Kidney capillary endothelial cell (primary cell): ENCODE data around the gene GHRHR.

Source experiments
- DNase-seq: peaks from one replicate; pipeline ENCODE4 v3.0.0-alpha.2; 2018; ENCODE audit warnings: low spot score

GHRHR gene

GRCh38 chr7:31004393-31004792 lies 40.6 kb downstream of the GHRHR start:
- DNase-seq = no peak

- DNase-seq = no peak
These were observed 43.1 kb downstream of the GHRHR start for GRCh38 chr7:31006857-31007256.

GRCh38 chr7:31007634-31008033 lies 43.9 kb downstream of the GHRHR start:
- DNase-seq = no peak

- no peak for DNase-seq
These were observed 51.1 kb downstream of the GHRHR start for GRCh38 chr7:31014826-31015225.

GRCh38 chr7:31017032-31017675 lies 53.4 kb downstream of the GHRHR start:
- no peak for DNase-seq

GRCh38 chr7:31017721-31018120 lies 54.0 kb downstream of the GHRHR start:
- no peak for DNase-seq

- no peak for DNase-seq
These were observed 55.8 kb downstream of the GHRHR start for GRCh38 chr7:31019509-31019908.

- DNase-seq = no peak
These were observed 56.4 kb downstream of the GHRHR start for GRCh38 chr7:31020161-31020560.

GRCh38 chr7:31020652-31021051 lies 56.9 kb downstream of the GHRHR start:
- no peak for DNase-seq

GRCh38 chr7:31022117-31022516 lies 58.4 kb downstream of the GHRHR start:
- no peak for DNase-seq

GRCh38 chr7:31022726-31023125 lies 59.0 kb downstream of the GHRHR start:
- no peak for DNase-seq

GRCh38 chr7:31023877-31024276 lies 60.1 kb downstream of the GHRHR start:
- DNase-seq = no peak

GRCh38 chr7:31027161-31027965 lies 63.6 kb downstream of the GHRHR start:
- peak; percentile 3 for DNase-seq

- DNase-seq = no peak
These were observed 64.3 kb downstream of the GHRHR start for GRCh38 chr7:31028006-31028405.

- DNase-seq = no peak
These were observed 64.8 kb downstream of the GHRHR start for GRCh38 chr7:31028417-31028992.
